T47D (cell line): Measurements from ENCODE around the gene CELF3.
"Not testable (repeated sequence)": the region's sequence is repeated elsewhere in the genome, so short reads cannot be mapped to it uniquely, and the experiment has no call there.

Experiments
- DNase-seq, 2 experiments: peaks; one replicate each; pipeline versions ENCODE4 v3.0.0 to v3.0.0-alpha.2; 2011 to 2012; ENCODE audit warnings: low read depth in 1 of 2, low spot score in 1 of 2
- JUND ChIP-seq: IDR thresholded peaks from 2 replicates; pipeline ENCODE4 v1.6.1; 2012; ENCODE audit warnings: low read depth
- in situ Hi-C: cut with HindIII; loops from 2 replicates; pipeline ENCODE4 v1.10.0; 2016; ENCODE audit warnings: low sequenced_read_pairs, low pct_unique_long_range_greater_than_20kb

Gene CELF3

GRCh38 chr1:151680391-151680790, 36.2 kb downstream of the CELF3 start:
- no peak for TF ChIP-seq JUND
- DNase-seq, result no peak
- in situ Hi-C loops, result no loop called here

GRCh38 chr1:151673407-151673806, 43.2 kb downstream of the CELF3 start:
- DNase-seq, result no peak
- TF ChIP-seq JUND, result no peak
- in situ Hi-C loops, result no loop called here

- in situ Hi-C loops, result not testable (repeated sequence)
- DNase-seq, result peak in 1 of 2 experiments; percentile 35
Observed at GRCh38 chr1:151670036-151670675, 46.4 kb downstream of the CELF3 start.

DNA sequence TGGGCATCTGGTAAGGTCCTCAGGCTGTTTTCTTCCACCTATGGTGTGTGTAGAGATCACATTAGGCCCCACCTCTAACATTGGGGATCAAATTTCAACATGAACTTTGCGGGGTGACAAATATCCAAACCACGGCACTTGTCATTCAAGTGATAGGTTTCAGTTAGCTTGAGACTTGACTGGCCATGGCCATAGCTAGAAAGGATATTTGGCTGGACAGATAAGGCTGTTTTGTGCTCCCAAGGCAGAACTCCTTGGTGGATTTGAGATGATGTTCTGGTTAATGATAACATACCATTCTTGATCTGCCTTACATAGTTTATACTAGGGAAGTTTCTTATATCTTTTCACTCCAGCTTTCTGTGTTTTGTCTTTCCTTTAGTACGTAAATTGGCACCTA, 48.5 kb downstream of the CELF3 start:
- peak in 1 of 2 experiments; percentile 27 for DNase-seq
- TF ChIP-seq JUND, result no peak
- in situ Hi-C loops, result no loop called here

GRCh38 chr1:151661751-151662150, 54.9 kb downstream of the CELF3 start:
- no peak for TF ChIP-seq JUND
- in situ Hi-C loops, result no loop called here
- no peak for DNase-seq

GRCh38 chr1:151655371-151655770, 61.2 kb downstream of the CELF3 start:
- TF ChIP-seq JUND, result no peak
- DNase-seq, result peak; percentile 25 to 42

DNA sequence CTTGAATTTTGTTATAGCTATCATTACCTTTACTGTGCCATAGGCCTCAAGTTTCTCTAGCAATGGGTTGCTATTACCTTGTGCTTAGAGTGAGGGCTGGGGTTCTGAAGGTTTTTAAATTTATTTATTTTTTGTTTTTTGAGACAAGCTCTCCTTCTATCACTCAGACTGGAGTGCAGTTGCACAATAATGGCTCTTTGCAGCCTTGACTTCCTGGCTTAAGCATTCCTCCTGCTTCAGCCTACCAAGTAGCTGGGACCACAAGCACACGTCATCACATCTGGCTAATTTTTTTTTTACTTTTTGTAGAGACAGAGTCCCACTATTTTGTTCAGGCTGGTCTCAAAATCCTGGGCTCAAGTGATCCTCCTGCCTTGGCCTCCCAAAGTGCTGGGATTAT, 63.2 kb downstream of the CELF3 start:
- in situ Hi-C loops, result no loop called here
- no peak for TF ChIP-seq JUND
- no peak for DNase-seq

More at GRCh38 chr1:151655371-151655770, 61.2 kb downstream of the CELF3 start:
- in situ Hi-C loops, result no loop called here
